Measurements from ENCODE around the gene ESRRA. TPM values are rescaled to one million over a fixed set of nuclear protein-coding genes. Genes with fewer than 3 reads are reported as not detected.
A peak's percentile ranks its signal among the peaks of the same experiment; 100 is the strongest.

The ESRRA gene
- total RNA-seq, 1 donor from 2014 or later: 28.1 TPM

GRCh38 chr11:64339286-64339685, 34.0 kb downstream of the ESRRA start:
- no peaks in the 10 kb centered on the region for H3K9me3 Mint-ChIP-seq (ENCODE audit: low read depth)
- peaks cover 5% of the 10 kb centered on the region for H3K4me1 Mint-ChIP-seq (ENCODE audit: low read depth)
- H3K4me3 Mint-ChIP-seq (ENCODE audit: low read depth): no peak overlapping the region
- no peak for TF ChIP-seq CTCF (IDR thresholded peaks at IDR 0.05; ENCODE audit: unreplicated experiment)
- DNase-seq (ENCODE audit: low spot score, unreplicated experiment): no peak
- no peaks in the 10 kb centered on the region for H3K36me3 Mint-ChIP-seq (ENCODE audit: insufficient read depth)
- no peak overlapping the region for H3K27ac Mint-ChIP-seq
- peaks cover 28% of the 10 kb centered on the region for H3K27me3 Mint-ChIP-seq

GRCh38 chr11:64339754-64340408, 34.6 kb downstream of the ESRRA start, which contains the start of gene CCDC88B:
Gene CCDC88B, plus strand, starts transcription at chr11:64340204. Its CDS starts 63 bp downstream, at chr11:64340267.
- TF ChIP-seq CTCF (IDR thresholded peaks at IDR 0.05; ENCODE audit: unreplicated experiment): no peak
- Mint-ChIP-seq H3K4me1 (ENCODE audit: low read depth) (peaks cover 4% of the 10 kb centered on the region), H3K36me3 (ENCODE audit: insufficient read depth) (no peaks in the 10 kb centered on the region), H3K4me3 (ENCODE audit: low read depth) (peak within 1 kb of the TSS; percentile 46), H3K9me3 (ENCODE audit: low read depth) (no peaks in the 10 kb centered on the region), H3K27me3 (peaks cover 28% of the 10 kb centered on the region), H3K27ac (no peak within 1 kb of the TSS)
- DNase-seq (ENCODE audit: low spot score, unreplicated experiment): no peak

GRCh38 chr11:64340671-64341335, 35.5 kb downstream of the ESRRA start:
- Mint-ChIP-seq H3K36me3 (ENCODE audit: insufficient read depth) (no peaks in the 10 kb centered on the region), H3K4me3 (ENCODE audit: low read depth) (peak overlapping the region; percentile 46), H3K27me3 (peaks cover 31% of the 10 kb centered on the region), H3K9me3 (ENCODE audit: low read depth) (no peaks in the 10 kb centered on the region), H3K27ac (no peak overlapping the region), H3K4me1 (ENCODE audit: low read depth) (no peaks in the 10 kb centered on the region)
- TF ChIP-seq CTCF (IDR thresholded peaks at IDR 0.05; ENCODE audit: unreplicated experiment): no peak
- DNase-seq (ENCODE audit: low spot score, unreplicated experiment): no peak

- DNase-seq (ENCODE audit: low spot score, unreplicated experiment): no peak
- Mint-ChIP-seq H3K27ac (no peak overlapping the region), H3K9me3 (ENCODE audit: low read depth) (no peaks in the 10 kb centered on the region), H3K4me1 (ENCODE audit: low read depth) (no peaks in the 10 kb centered on the region), H3K36me3 (ENCODE audit: insufficient read depth) (no peaks in the 10 kb centered on the region), H3K4me3 (ENCODE audit: low read depth) (no peak overlapping the region), H3K27me3 (peaks cover 31% of the 10 kb centered on the region)
- TF ChIP-seq CTCF (IDR thresholded peaks at IDR 0.05; ENCODE audit: unreplicated experiment): no peak
Measured at GRCh38 chr11:64341429-64341828, 36.1 kb downstream of the ESRRA start.

- DNase-seq (ENCODE audit: low spot score, unreplicated experiment): peak; percentile 68
- Mint-ChIP-seq H3K27ac (no peak overlapping the region), H3K36me3 (ENCODE audit: insufficient read depth) (no peaks in the 10 kb centered on the region), H3K4me1 (ENCODE audit: low read depth) (no peaks in the 10 kb centered on the region), H3K9me3 (ENCODE audit: low read depth) (no peaks in the 10 kb centered on the region), H3K27me3 (peaks cover 31% of the 10 kb centered on the region), H3K4me3 (ENCODE audit: low read depth) (no peak overlapping the region)
- peak; percentile 49 for TF ChIP-seq CTCF (IDR thresholded peaks at IDR 0.05; ENCODE audit: unreplicated experiment)
Measured at GRCh38 chr11:64341851-64342791, 36.8 kb downstream of the ESRRA start.
